Activated naive CD4-positive, alpha-beta T cell (primary cell): ENCODE results near the gene ITGA5.
A peak's percentile ranks its signal among the peaks of the same experiment; 100 is the strongest.

ENCODE experiments used
- DNase-seq, 4 experiments: peaks; one replicate each; lab custom pipeline; 2025; lab: John Stamatoyannopoulos, UW

ITGA5 gene

GRCh38 chr12:54411391-54412241 is 7.5 kb downstream of the ITGA5 start:
- DNase-seq: peak in 1 of 4 experiments; percentile 53

- DNase-seq: no peak
Observed at GRCh38 chr12:54409267-54409666, 9.8 kb downstream of the ITGA5 start.

- no peak for DNase-seq
Observed at GRCh38 chr12:54407183-54407905, 11.7 kb downstream of the ITGA5 start.

GRCh38 chr12:54405573-54405972 is 13.5 kb downstream of the ITGA5 start:
- DNase-seq: no peak

GRCh38 chr12:54405106-54405505 is 14.0 kb downstream of the ITGA5 start:
- DNase-seq: no peak

GRCh38 chr12:54404061-54405004 is 14.7 kb downstream of the ITGA5 start:
- DNase-seq: peak in 3 of 4 experiments; percentile 28 to 49 (median 38)

GRCh38 chr12:54401119-54401518 is 17.9 kb downstream of the ITGA5 start:
- DNase-seq: no peak

- peak; percentile 79 to 90 (median 81) for DNase-seq
Observed at GRCh38 chr12:54398995-54399793, 19.9 kb downstream of the ITGA5 start.

GRCh38 chr12:54398218-54398617 is 20.8 kb downstream of the ITGA5 start:
- no peak for DNase-seq

GRCh38 chr12:54397157-54397556 is 21.9 kb downstream of the ITGA5 start:
- DNase-seq: no peak

- no peak for DNase-seq
Observed at GRCh38 chr12:54395545-54395944, 23.5 kb downstream of the ITGA5 start.

GRCh38 chr12:54394986-54395385 is 24.1 kb downstream of the ITGA5 start:
- DNase-seq: no peak

- no peak for DNase-seq
Observed at GRCh38 chr12:54394281-54394719, 24.8 kb downstream of the ITGA5 start.

- no peak for DNase-seq
Observed at GRCh38 chr12:54393743-54394142, 25.3 kb downstream of the ITGA5 start.

- DNase-seq: no peak
Observed at GRCh38 chr12:54393207-54393609, 25.9 kb downstream of the ITGA5 start.

- no peak for DNase-seq
Observed at GRCh38 chr12:54392485-54393206, 26.4 kb downstream of the ITGA5 start.

- DNase-seq: peak; percentile 14 to 62 (median 41)
Observed at GRCh38 chr12:54390668-54391551, 28.2 kb downstream of the ITGA5 start.

GRCh38 chr12:54390176-54390667 is 28.8 kb downstream of the ITGA5 start:
- no peak for DNase-seq

GRCh38 chr12:54389607-54390175 is 29.4 kb downstream of the ITGA5 start:
- no peak for DNase-seq
